HFF-Myc (cell line): ENCODE measurements around the gene TENM4.

ENCODE experiments used
- DNase-seq: peaks from one replicate; pipeline ENCODE4 v3.0.0-alpha.2; 2011; ENCODE audit warnings: low read depth; ENCODE audit errors: extremely low read depth
- H3K4me3 ChIP-seq: replicated peaks from 2 replicates; pipeline ENCODE4 v1.5.1; 2011; ENCODE audit warnings: low read depth, mild to moderate bottlenecking, control low read depth, low read length
- TF ChIP-seq, protein P1 (sequence below): IDR thresholded peaks from 2 replicates; pipeline ENCODE4 v1.5.1; 2012; ENCODE audit warnings: mild to moderate bottlenecking, low read depth, low read length, control low read depth; ENCODE audit errors: missing control alignments

The TENM4 gene

DNA sequence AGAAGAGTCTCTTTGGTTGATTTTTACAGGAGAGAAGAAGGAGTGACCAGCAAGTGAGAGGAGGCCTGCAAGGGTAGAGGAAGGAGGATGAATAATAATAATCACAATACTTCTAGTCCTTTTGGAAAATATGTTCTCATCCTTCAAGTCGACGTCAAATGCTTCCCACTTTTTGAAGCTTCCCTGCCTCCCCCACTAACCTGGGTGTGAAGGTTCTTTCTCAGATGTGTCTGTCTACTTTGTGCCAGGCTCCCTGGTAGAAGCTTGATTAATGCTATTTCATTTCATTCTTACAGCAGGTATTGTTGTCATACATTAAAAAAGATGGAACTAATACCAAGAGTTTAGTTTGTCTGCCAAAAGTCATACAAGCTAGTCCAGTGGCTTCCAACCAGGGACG lies 17.1 kb downstream of the TENM4 start:
- DNase-seq = no peak
- TF ChIP-seq, protein P1, sequence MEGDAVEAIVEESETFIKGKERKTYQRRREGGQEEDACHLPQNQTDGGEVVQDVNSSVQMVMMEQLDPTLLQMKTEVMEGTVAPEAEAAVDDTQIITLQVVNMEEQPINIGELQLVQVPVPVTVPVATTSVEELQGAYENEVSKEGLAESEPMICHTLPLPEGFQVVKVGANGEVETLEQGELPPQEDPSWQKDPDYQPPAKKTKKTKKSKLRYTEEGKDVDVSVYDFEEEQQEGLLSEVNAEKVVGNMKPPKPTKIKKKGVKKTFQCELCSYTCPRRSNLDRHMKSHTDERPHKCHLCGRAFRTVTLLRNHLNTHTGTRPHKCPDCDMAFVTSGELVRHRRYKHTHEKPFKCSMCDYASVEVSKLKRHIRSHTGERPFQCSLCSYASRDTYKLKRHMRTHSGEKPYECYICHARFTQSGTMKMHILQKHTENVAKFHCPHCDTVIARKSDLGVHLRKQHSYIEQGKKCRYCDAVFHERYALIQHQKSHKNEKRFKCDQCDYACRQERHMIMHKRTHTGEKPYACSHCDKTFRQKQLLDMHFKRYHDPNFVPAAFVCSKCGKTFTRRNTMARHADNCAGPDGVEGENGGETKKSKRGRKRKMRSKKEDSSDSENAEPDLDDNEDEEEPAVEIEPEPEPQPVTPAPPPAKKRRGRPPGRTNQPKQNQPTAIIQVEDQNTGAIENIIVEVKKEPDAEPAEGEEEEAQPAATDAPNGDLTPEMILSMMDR = no peak
- no peak overlapping the region for H3K4me3 ChIP-seq

DNA sequence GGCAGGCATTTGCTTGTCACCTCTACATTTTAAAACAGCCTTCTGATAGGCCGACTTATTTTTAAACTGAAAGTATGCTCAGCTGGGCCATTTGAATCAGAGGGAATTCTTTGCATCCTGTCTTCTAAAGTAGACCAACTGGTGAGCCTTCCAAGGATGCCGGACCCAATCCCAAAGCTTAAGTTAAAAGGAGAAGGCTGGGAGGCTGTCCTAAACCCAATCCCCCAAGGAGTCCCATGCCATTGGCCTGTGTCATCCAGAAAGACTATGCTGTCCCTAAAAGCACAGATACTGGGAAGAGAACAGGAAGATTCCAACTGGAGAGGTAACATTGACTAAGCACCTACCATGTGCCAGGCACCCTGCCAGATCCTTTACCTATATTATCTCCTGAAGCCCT lies 18.0 kb downstream of the TENM4 start:
- no peak for DNase-seq
- H3K4me3 ChIP-seq = no peak overlapping the region
- TF ChIP-seq, protein P1 = no peak

DNA sequence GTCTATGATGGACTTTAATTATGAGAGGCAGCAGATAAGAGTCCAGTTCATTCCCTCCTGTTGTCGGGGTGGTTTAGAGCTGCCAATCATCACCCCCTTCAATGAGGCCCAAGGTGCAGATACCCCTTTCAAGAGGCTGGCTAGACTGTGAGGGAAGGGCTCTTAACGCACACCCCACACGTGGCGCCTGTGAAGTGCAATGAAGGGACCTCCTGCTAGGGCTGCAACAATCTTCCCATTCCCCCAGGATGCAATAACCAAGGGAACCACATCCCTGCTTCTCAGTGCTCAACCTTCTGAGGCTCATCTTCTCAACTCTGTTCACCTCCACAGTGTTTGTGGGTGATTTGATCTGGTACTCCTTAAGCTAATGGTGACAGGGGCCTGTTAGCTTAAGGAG lies 19.0 kb downstream of the TENM4 start:
- H3K4me3 ChIP-seq = no peak overlapping the region
- TF ChIP-seq, protein P1 = no peak
- no peak for DNase-seq

DNA sequence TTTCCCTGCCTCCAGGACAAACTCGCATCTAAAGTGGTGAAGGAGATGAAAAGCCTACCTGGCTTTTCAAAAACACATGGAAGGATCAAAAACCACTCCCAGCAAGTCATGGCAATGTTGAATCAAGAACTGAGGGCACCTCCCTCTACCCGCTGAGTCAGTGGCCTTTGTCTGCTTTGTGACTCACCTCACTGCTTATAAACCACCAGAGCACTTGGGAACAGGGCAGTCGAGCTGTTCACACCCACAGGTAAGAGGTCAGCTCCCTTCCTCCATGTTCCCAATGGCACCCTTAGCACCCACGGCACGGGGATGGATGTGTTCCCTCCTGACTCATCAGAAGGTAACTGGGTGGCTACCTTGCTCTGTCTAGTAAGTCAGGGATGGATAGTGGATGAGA lies 21.7 kb downstream of the TENM4 start:
- no peak for DNase-seq
- TF ChIP-seq, protein P1 = no peak
- H3K4me3 ChIP-seq = no peak overlapping the region

DNA sequence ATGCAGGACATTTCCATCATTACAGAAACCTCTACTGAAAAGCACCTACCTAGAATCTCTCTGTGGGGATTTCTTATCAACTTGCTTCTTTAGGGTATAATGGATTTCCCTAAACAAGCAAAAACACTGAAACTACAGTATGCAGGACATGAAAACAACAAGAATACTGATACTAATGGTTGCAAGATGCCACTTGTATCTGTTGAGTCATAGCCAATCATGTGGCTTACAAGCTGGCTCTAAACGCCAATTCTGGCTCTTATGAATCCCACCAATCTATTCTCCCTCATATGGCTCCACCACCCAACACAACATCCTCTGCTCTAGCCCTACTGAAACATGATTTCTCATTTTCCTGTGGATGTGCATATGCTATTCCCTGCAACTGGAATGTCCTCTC lies 22.6 kb downstream of the TENM4 start:
- DNase-seq = no peak
- TF ChIP-seq, protein P1 = no peak
- H3K4me3 ChIP-seq = no peak overlapping the region

DNA sequence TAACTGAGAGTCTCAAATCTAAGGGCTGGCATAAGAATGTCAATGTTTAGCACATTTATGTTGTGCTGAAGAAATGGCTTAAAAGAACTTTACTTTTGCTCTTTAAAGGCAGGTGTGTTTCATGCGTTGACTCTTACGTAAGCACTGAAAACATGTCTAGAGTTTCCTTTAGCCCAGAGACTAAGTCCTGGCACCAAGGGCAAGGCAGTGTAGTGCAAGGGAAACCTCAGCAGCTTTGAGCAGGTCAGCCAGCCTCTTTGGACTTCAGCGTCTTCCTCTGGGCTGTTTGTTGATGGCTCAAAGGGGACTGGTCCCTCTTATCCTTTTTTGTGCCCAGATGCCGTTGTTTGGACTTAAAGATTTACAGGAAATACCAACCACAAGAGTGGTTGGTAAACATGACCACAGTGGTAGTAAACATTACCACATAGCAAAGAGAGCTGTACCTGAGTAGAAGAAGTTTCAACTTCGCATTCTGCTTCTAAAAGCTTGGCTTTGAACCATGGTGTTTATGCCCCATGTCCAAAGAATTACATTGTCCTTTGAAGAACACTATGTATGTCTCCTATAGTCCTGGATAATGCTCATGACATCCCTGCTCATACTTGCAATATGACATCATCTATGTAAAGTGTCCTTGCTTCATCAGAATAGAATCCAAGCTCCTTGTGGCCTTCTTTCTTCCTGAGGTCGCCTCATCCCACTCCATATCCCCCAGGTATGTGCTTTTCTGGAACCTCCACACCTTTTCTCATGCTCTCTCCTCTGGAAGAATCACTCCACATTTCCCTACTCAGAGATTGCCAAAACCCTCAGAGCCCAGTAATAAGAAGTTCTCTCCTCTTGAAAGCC lies 23.5 kb downstream of the TENM4 start:
- H3K4me3 ChIP-seq = no peak overlapping the region
- DNase-seq = no peak
- TF ChIP-seq, protein P1 = no peak

DNA sequence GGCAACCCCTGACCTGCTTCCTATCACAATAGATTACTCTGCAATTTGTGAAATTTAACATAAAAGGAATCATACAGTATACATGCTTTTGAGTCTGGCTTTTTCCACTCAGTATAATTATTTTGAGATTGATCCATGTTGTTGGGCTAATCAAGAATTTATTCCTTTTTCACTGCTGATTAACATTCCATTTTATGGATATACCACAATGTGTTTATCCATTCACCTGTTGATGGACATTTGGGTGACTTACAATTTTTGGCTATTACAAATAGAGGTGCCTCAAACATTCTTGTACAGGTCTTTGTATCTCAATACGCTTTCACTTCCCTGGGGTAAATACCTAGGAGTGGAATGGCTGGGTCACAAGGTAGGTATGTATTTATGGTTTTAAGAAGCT lies 24.9 kb downstream of the TENM4 start:
- TF ChIP-seq, protein P1 = no peak
- no peak overlapping the region for H3K4me3 ChIP-seq
- no peak for DNase-seq
